GM21526 (cell line): ENCODE data around the gene RTKN2.
A peak's percentile ranks its signal among the peaks of the same experiment; 100 is the strongest.
"Not testable (repeated sequence)": the region's sequence is repeated elsewhere in the genome, so short reads cannot be mapped to it uniquely, and the experiment has no call there.

Experiments
- ATAC-seq: cut with Tn5 transposase; IDR thresholded peaks from one replicate; pipeline ENCODE4 v1.9.1; 2021; ENCODE audit warnings: moderate library complexity; ENCODE audit not compliant: unreplicated experiment, low FRiP score

RTKN2 gene

GRCh38 chr10:62268399-62269114 lies at the start of gene RTKN2:
Gene RTKN2 (minus strand): TSS chr10:62268844. CDS start chr10:62268610, 234 bp downstream.
- peak; percentile 70 for ATAC-seq

GRCh38 chr10:62317257-62317656 lies 48.6 kb upstream of the RTKN2 start:
- no peak for ATAC-seq

- no peak for ATAC-seq
Measured at GRCh38 chr10:62309254-62309653, 40.6 kb upstream of the RTKN2 start.

- no peak for ATAC-seq
Measured at GRCh38 chr10:62308101-62308500, 39.5 kb upstream of the RTKN2 start.

- no peak for ATAC-seq
Measured at GRCh38 chr10:62307635-62308034, 39.0 kb upstream of the RTKN2 start.

GRCh38 chr10:62306663-62307062 lies 38.0 kb upstream of the RTKN2 start:
- no peak for ATAC-seq

GRCh38 chr10:62305813-62306212 lies 37.2 kb upstream of the RTKN2 start:
- no peak for ATAC-seq

GRCh38 chr10:62303922-62304321 lies 35.3 kb upstream of the RTKN2 start:
- ATAC-seq = no peak

GRCh38 chr10:62302760-62303159 lies 34.1 kb upstream of the RTKN2 start:
- no peak for ATAC-seq

GRCh38 chr10:62297857-62298256 lies 29.2 kb upstream of the RTKN2 start:
- no peak for ATAC-seq

GRCh38 chr10:62284221-62284620 lies 15.6 kb upstream of the RTKN2 start:
- no peak for ATAC-seq

- ATAC-seq = not testable (repeated sequence)
Measured at GRCh38 chr10:62281348-62281747, 12.7 kb upstream of the RTKN2 start.

GRCh38 chr10:62280392-62280791 lies 11.7 kb upstream of the RTKN2 start:
- ATAC-seq = not testable (repeated sequence)

GRCh38 chr10:62278441-62278910 lies 9.8 kb upstream of the RTKN2 start:
- ATAC-seq = no peak

- no peak for ATAC-seq
Measured at GRCh38 chr10:62277971-62278370, 9.3 kb upstream of the RTKN2 start.

- ATAC-seq = no peak
Measured at GRCh38 chr10:62270020-62270419, 1.4 kb upstream of the RTKN2 start.

- no peak for ATAC-seq
Measured at GRCh38 chr10:62268027-62268398, 631 bp downstream of the RTKN2 start.

- ATAC-seq = no peak
Measured at GRCh38 chr10:62266611-62267010, 2.0 kb downstream of the RTKN2 start.

- no peak for ATAC-seq
Measured at GRCh38 chr10:62266147-62266546, 2.5 kb downstream of the RTKN2 start.

GRCh38 chr10:62264702-62265436 lies 3.8 kb downstream of the RTKN2 start:
- peak; percentile 42 for ATAC-seq

GRCh38 chr10:62264126-62264525 lies 4.5 kb downstream of the RTKN2 start:
- no peak for ATAC-seq

- no peak for ATAC-seq
Measured at GRCh38 chr10:62261666-62262065, 7.0 kb downstream of the RTKN2 start.
